GM21786 (cell line): Measurements from ENCODE around the gene AGMAT.

ENCODE experiments used
- ATAC-seq: cut with Tn5 transposase; IDR thresholded peaks from one replicate; pipeline ENCODE4 v1.9.1; 2021; ENCODE audit not compliant: unreplicated experiment

Gene AGMAT

GRCh38 chr1:15570861-15571260 is 14.0 kb downstream of the AGMAT start:
- ATAC-seq, result no peak

DNA sequence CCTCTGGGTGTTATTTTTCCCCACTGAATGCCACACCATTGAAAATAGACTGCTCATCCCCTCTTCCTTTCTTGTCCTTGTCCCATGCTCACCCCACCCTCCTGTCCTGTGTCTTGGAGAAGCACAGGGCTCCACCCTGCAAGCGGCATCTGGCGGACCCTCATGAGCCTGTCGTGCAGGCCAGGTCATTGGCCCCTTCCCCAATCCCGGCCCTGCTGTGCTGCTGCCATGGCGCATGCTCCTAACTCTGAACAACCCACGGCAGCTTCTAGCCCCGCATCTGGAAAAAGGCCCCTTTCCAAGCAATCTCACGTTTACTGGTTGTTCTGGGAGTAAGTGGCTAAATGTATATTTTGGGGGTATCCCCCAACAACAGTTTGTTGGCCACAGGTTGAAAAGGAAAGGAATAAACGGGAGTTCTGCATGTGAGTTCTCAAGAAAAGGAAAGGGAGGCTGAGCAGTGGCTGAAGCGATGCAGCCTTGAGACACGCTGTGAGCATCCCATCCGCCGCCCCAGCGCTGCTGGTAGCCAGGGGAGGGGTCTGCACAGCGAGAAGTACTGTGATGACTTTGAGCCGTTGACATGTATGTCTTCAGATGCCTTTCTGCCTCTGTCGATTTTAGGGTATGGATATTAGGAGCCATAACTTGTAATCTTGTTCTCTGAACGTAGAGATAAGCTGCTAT is 16.3 kb downstream of the AGMAT start:
- no peak for ATAC-seq

DNA sequence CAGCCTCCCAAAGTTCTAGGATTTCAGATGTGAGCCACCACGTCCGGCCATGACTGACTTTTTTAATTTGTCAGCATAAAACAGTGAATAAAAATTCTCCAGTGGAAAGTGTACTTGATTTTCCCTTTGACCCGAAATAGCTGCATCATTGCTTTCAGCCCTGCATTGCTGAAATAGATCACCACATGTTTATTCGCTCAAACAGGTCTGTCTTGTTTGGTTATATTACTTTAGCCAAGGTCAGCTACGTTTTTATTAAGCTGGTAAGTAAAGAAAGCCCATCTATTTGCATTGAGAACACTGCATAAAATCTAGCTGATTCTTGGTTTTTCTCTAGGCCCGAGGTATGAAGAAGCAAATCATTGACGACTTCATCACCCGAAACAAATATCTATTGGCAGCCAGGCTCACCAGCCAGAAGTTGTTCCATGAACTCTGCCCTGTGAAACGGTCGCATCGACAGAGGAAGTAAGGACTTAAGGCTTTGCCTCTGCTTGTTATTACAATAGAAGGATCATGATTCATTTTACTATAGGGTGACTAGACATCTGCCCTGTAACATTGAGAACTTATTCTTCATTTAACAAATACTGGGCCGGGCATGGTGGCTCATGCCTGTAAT is 25.6 kb downstream of the AGMAT start:
- no peak for ATAC-seq

- ATAC-seq, result no peak
Measured at GRCh38 chr1:15558516-15558915, 26.3 kb downstream of the AGMAT start.

GRCh38 chr1:15557594-15557993 is 27.3 kb downstream of the AGMAT start:
- ATAC-seq, result no peak

GRCh38 chr1:15557008-15557407 is 27.8 kb downstream of the AGMAT start:
- no peak for ATAC-seq

DNA sequence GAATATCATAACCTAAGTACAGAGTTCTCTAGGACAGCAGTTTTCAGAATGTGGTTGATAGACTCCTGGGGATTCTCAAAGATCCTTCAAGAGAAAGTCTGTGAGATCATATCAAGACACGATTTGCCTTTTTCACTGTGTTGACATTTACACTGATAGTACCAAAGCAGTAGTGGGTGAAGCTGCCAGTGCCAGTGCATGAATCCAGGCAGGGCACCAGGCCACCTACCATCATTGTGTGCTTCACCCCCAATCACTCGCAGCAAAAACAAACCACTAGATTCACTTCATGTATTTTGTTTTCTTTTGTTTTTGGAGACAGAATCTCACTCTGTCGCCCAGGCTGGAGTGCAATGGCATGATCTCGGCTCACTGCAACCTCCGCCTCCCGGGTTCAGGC is 34.3 kb downstream of the AGMAT start:
- no peak for ATAC-seq

DNA sequence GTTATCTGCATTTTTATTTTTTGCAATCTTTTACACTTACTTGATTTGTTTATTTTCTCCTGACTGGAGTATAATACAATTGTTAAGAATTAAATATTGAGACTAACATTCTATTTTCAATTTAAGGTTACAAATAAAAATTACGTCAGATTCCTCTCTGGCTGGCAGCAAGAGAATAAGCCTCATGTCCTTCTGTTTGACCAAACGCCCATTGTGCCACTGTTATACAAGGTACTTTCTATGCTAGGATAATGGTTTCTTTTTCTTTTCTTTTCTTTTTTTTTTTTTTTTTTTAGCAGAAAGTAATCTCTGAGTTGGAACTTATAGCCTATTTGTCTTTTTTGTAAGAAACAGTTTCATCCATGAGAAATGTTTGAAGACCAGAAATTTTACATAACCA is 38.2 kb downstream of the AGMAT start:
- no peak for ATAC-seq

DNA sequence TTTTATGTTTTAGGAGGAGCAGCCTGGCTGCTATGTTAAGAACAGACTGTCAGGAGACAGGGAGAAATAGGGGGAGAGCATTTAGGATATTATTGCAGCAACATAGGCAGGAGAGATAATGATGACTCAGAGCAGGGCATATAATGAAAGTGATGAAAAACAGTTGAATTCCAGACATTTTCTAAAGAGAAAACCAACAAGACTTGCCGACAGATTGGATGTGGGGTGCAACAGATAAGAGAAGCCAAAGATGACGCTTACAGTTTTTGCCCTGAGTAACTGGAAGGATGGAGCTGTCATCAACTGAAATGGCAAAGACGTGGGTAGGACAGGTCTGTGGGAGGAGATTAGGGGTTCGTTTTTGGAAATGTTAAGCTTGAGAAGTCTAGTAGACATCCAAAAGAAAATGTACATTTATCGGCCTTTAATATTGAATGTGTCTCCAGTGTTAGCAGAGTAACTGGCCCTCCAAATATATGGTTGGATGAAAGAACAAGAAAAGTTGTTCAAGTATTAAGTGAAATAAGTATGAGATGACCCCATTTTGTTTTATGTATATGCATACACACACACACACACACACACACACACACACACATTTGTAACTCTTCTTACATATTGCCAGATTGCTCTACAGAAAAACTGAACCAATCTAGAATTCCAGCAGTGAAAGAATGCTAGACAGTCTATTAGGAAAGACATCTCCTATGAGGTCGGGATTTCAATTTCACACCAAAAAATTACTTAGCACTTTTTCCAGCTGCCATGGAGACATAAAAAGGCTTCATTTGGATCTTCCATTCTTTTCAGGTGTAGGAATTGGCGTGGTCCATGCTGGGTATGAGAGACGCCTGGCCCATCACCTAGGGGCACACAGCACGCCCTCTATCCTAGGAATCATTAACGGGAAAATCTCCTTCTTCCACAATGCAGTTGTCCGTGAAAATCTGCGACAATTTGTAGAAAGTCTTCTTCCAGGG is 41.0 kb downstream of the AGMAT start:
- ATAC-seq, result no peak

DNA sequence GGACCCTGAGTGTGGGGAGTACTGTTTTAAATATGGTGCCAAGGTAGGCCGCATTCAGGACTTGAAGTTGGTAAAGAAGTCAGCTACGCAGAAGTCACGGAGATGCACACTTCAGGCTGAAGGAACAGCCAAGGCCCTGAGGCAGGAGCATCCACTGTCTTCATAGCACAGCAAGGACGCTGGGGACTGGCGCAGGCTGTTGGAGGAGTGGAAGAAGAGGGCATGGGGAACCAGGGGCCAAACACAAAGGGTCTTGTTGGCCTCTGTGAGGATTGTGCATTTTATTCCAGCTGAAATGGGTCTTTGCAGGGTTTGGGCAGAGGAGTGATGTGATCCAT is 41.6 kb downstream of the AGMAT start:
- no peak for ATAC-seq

- ATAC-seq, result no peak
Measured at GRCh38 chr1:15542388-15543250, 42.2 kb downstream of the AGMAT start.

GRCh38 chr1:15541231-15541792 is 43.5 kb downstream of the AGMAT start:
- ATAC-seq, result no peak

DNA sequence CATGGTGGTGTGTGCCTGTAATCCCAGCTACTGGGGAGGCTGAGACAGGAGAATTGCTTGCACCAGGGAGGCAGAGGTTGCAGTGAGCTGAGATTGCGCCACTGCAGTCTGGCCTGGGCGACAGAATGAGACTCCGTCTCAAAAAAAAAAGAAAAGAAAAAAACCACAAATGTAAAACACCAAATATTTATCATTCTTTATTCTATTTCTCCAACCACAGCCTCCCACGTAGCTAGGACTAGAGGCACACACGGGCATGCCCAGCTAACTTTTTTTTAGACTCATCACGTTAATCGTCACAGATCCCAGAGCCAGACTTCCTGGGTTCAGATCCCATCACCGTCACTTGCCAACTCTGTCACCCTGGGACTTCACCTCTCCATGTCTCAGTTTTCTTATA is 44.7 kb downstream of the AGMAT start:
- ATAC-seq, result no peak

- ATAC-seq, result no peak
Measured at GRCh38 chr1:15538771-15539170, 46.1 kb downstream of the AGMAT start.

GRCh38 chr1:15531682-15532081 is 53.2 kb downstream of the AGMAT start:
- no peak for ATAC-seq

DNA sequence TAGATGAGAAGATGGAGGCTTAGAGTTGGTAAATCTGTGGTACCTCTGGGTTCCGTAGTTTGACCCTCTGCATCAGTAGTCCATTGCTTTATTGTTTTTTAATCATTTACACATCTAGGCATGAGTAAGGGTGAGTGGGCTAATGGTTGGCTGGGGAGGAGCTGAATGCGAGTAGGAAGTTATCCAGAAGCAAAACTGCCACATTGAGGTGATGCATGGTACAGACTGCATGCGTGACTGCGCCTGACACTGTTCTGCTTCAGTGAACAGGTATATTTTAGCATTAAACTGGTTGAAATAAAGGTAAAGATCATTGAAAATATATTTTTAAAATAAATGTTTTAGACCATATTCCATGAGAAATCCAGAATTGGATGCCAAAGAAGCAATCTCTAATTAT is 53.8 kb downstream of the AGMAT start:
- no peak for ATAC-seq

DNA sequence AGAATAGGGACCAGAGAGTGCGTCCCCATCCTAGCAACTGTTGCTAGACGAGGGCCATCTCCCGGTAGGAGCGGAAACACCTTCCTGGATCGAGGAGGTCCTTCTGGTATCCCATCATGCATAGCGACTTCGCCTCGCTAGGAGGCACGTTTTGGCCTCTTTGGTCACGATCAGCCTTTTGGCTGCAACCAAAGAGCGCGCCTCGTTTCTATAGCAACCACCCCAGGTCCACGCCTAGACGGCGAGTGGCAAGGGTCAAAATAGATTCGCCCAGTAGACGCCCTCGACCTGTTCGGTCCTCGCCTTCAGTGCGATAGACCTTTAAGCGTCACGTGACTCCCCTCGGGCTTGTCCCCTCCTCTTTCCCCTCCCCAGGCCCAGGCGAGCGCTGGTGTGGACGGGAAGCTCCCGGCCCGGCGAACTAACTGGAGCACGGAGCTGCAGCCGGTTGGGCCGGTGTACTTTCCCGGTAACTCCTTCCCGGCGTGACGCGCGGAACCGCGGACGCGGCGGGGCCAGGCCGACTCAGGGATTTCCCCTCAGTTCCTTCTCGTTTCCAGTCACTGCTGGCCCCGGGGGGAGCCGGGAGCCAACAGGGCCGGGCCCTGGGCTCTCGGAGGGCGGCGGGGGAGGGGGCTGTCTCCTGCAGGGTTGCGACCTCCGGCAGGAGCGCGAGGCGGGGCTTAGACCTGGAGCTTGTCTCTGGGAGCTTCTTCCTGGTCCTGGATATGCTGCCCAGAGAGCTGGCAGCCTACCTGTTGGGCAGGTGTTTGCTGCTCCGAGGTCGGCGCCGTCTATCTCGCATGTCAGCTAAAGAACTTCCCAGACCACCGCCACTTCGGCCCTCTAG is 58.1 kb downstream of the AGMAT start, which contains the start of gene DNAJC16:
Gene DNAJC16 (plus strand): TSS at position 359 of the 850 bp plus-strand sequence. CDS start 2,258 bp downstream, outside the sequence.
- peak; percentile 55 for ATAC-seq

- ATAC-seq, result no peak
Measured at GRCh38 chr1:15526021-15526489, 58.8 kb downstream of the AGMAT start.
